ENCODE measurements around the gene CACNA1C. TPM values are rescaled to one million over a fixed set of nuclear protein-coding genes. Genes with fewer than 3 reads are reported as not detected.

Gene CACNA1C
- polyA plus RNA-seq, 1 of the 3 experiments (the other 2 are of a cell fraction), result 1.5 TPM

- no peak for TF ChIP-seq REST (IDR thresholded peaks at IDR 0.05; ENCODE audit: low read depth, low read length)
Observed at GRCh38 chr12:2242816-2243215, 190.0 kb downstream of the CACNA1C start (continued).

- Histone ChIP-seq H3K4me2 (no peak overlapping the region), H3K4me3 (ENCODE audit: low read depth in 2 of 2, low read length in 1 of 2) (no peak overlapping the region), H3K27ac (ENCODE audit: low read depth in 2 of 2, low read length in 1 of 2) (peak overlapping the region in 1 of 2 experiments; percentile 82; a peak in 3 of 4 replicates), H3K27me3 (ENCODE audit: insufficient read depth) (no peaks in the 10 kb centered on the region), H2AFZ (ENCODE audit: low read depth) (no peak overlapping the region), H3K4me1 (ENCODE audit: control insufficient read depth in 1 of 2, insufficient read depth in 2 of 2, low read depth in 1 of 2, low read length in 1 of 2) (peaks cover 27 to 30% of the 10 kb centered on the region in 2 experiments; a peak in 3 of 4 replicates), H4K20me1 (ENCODE audit: insufficient read depth) (no peaks in the 10 kb centered on the region), H3K79me2 (ENCODE audit: insufficient read depth) (no peaks in the 10 kb centered on the region), H3K9me3 (no peaks in the 10 kb centered on the region), H3K36me3 (replicated peaks in 1 of 2; ENCODE audit: control insufficient read depth in 1 of 2, insufficient read depth in 2 of 2, low read length in 1 of 2) (no peaks in the 10 kb centered on the region), H3K9me2 (no peaks in the 10 kb centered on the region), H3F3A (replicated peaks; ENCODE audit: insufficient read depth) (peaks cover 12% of the 10 kb centered on the region), H3K9ac (peak overlapping the region; percentile 36; the same call in 1 of the 2 replicates)
- no peak for DNase-seq
- POLR2A ChIA-PET, result no interaction called here
- WGBS (ENCODE audit: low lambda C conversion rate), result 100% methylated on average over 1 of the region's 2 CpGs
- no peak for TF ChIP-seq GABPA (IDR thresholded peaks at IDR 0.05; ENCODE audit: low read depth)
- TF ChIP-seq FOSL2 (IDR thresholded peaks at IDR 0.05; ENCODE audit: borderline replicate concordance, low read depth), result no peak
- no peak for TF ChIP-seq TCF12 (IDR thresholded peaks at IDR 0.05)
- TF ChIP-seq SMC3 (IDR thresholded peaks at IDR 0.05; ENCODE audit: low read depth, low read length), result no peak
- TF ChIP-seq POLR2AphosphoS5 (IDR thresholded peaks at IDR 0.05; ENCODE audit: low read depth, low read length), result no peak
- TF ChIP-seq MEF2A (IDR thresholded peaks at IDR 0.05; ENCODE audit: borderline replicate concordance, low read depth), result no peak
- no peak for TF ChIP-seq RFX5 (IDR thresholded peaks at IDR 0.05; ENCODE audit: low read length)
- no peak for TF ChIP-seq RCOR1 (IDR thresholded peaks at IDR 0.05; ENCODE audit: low read length)
- TF ChIP-seq RXRA (IDR thresholded peaks at IDR 0.05; ENCODE audit: borderline replicate concordance, low read depth), result no peak
- no peak for TF ChIP-seq YY1 (IDR thresholded peaks at IDR 0.05; ENCODE audit: low read depth)
- TF ChIP-seq ELF1 (IDR thresholded peaks at IDR 0.05), result no peak
- no peak for TF ChIP-seq TEAD4 (IDR thresholded peaks at IDR 0.05; ENCODE audit: borderline replicate concordance, insufficient read depth)
- TF ChIP-seq CTCF (IDR thresholded peaks at IDR 0.05), result no peak
- no peak for TF ChIP-seq USF1 (IDR thresholded peaks at IDR 0.05; ENCODE audit: borderline replicate concordance, low read depth)
- TF ChIP-seq GATA2 (CRISPR knock-in tag; IDR thresholded peaks at IDR 0.05), result no peak
- no peak for TF ChIP-seq TAF1 (IDR thresholded peaks at IDR 0.05; ENCODE audit: borderline replicate concordance, low read depth, low read length)
- TF ChIP-seq ZBTB33 (IDR thresholded peaks at IDR 0.05; ENCODE audit: borderline replicate concordance, low read depth), result no peak
- no peak for TF ChIP-seq MXI1 (IDR thresholded peaks at IDR 0.05; ENCODE audit: low read depth, low read length)
- no peak for TF ChIP-seq REST (IDR thresholded peaks at IDR 0.05; ENCODE audit: low read depth, low read length)
- CTCF ChIA-PET, result interaction anchor here (0.8 to 1.4 kb wide), 4 partner anchors 9 to 39 kb away, joined by 3 to 4 read pairs (median 3); no protein-coding TSS in a partner anchor
Observed at GRCh38 chr12:2243275-2243674, 190.5 kb downstream of the CACNA1C start.
